Stimulated activated CD8-positive, alpha-beta memory T cell treated with anti-CD3 and anti-CD28 coated beads, Interleukin-15, amount 100 ng/mL, for 48 hours (primary cell): ENCODE measurements around the gene IGFBP5.

Source experiments
- DNase-seq, 2 donors: peaks; one replicate each; pipeline ENCODE4 v3.0.0-alpha.2; 2020; ENCODE audit warnings: low read depth in 2 of 2

IGFBP5 gene, protein sequence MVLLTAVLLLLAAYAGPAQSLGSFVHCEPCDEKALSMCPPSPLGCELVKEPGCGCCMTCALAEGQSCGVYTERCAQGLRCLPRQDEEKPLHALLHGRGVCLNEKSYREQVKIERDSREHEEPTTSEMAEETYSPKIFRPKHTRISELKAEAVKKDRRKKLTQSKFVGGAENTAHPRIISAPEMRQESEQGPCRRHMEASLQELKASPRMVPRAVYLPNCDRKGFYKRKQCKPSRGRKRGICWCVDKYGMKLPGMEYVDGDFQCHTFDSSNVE

GRCh38 chr2:216695401-216695821, at the start of gene IGFBP5:
TSS of gene IGFBP5 (minus strand) at chr2:216695549. CDS start at chr2:216694775, 774 bp downstream.
- DNase-seq = no peak

- DNase-seq = no peak
Measured at GRCh38 chr2:216743781-216744180, 48.4 kb upstream of the IGFBP5 start.

- DNase-seq = no peak
Measured at GRCh38 chr2:216742411-216742810, 47.1 kb upstream of the IGFBP5 start.

GRCh38 chr2:216741223-216741593, 45.9 kb upstream of the IGFBP5 start:
- no peak for DNase-seq

DNA sequence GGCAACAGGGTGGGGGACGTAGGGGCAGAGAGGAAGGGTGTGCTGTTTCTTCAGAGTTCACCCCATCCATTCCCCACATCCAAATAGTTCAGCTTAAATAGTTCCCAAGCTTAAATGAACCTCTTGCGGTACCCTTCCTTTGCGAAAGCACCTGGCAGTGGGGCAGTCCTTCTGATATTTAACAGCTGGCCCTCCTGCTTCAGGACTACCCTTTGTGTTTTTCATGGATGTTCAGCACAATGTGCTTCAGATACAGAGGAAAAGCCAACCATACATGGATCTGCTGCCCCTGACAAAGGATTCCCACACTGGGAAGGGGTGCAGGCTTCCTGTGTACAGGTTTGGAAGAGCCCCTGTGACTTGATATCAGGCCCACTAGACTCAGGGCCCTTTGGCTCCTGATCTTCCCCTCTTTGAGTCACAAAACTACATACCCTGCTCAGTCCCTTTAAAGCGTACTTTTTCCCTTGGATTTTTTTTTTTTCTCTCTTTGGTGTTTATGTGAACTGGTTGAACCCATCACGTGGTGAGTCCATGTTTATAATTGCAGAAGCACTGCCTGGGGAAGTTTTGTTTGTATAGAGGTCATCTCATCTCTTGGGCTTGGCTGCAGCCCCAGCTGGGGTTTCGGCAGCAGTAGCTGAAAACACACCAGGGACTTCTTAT, 45.3 kb upstream of the IGFBP5 start:
- no peak for DNase-seq

DNA sequence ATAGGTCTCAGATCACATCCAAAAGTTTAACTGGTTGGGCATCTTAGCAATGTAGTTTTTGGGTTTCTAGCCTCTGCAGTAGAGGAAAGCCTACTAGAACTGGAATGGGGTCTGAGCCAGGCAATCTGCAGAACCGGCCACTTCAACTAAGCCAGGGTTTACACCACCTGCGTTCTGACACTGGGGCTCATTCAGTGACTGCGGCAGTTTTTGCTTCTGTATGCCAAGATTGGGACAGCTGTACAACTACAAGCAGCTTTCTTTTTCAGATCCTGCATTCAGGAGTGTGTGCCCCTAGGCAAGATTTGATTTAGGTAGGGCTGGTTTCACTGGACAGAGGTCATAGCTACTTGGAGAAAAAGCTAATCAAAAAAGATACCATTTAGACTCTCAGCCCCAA, 43.7 kb upstream of the IGFBP5 start:
- DNase-seq = no peak

DNA sequence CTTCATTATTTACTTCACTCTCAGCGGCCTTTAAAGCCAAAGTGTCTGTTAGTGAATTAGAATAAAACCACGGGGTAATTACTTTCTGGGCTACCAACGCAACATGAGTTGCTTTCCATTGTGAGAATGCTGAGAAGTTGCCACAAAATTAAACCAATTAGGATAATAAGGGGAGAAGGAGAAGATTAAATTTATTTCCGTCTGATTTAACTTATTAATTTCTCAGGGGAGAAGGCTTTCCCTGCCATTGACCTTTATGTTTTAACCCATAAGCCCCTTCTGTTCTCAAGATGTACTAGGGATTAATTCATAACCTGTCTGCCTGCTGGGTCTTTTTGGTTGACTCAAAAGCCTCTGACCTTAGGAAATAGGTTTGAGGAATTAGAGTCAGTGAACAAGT, 42.3 kb upstream of the IGFBP5 start:
- no peak for DNase-seq

- no peak for DNase-seq
Measured at GRCh38 chr2:216736326-216736725, 41.0 kb upstream of the IGFBP5 start.

DNA sequence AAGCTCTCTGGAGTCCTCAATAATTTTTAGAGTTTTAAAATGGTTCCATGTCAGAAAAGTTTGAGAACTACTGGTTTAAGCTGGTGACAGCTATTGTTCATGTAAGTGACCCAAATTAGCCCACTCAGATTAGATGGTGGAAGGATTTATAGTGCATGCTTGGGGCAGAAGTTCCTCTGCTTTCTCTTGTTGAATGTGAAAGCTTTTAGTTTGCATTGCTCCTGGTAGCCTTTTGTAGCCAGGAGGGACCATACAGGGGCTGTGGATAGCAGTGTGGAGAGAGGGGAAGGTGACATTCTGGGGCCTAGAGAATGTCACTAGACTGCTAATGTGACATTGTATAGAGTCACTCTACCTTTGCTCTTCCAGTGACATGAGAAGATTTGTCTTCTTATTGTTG, 40.3 kb upstream of the IGFBP5 start:
- no peak for DNase-seq

DNA sequence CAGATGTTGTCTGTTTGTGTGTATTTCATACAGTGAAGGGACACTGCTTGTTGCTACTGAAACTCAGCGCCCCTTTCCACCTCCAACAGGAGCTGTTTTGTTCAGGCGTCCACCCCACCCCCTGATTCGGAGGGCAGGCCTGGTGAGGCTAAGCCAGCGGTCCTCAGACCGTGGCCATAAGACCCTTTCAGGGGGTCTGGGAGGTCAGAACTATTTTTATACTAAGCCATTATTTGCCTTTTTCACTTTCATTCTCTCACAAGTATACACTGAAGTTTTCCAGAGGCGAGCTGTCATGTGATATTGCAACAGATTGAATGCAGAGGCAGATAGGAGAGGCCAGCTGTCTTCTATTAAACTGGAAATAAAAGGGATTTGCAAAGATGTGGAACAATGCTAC, 39.7 kb upstream of the IGFBP5 start:
- no peak for DNase-seq

DNA sequence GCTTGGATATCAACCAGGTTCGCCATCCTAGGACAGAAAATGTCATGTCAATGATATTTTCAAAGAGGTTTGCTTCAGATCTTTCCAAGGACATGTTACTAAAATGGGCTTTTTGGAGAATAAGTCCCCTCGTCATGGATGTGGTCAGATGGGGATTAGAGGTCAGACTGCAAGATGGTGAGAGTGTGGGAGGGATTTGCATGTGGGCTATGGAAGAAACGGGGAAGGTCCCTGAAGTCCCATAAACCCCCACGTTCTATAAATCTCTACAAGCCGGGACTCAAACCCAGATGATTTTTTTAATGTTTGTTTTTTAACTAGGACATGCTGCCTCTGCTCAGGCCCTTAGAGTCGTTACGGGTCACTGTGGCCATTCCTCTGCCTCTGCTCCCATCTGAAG, 37.7 kb upstream of the IGFBP5 start:
- no peak for DNase-seq

DNA sequence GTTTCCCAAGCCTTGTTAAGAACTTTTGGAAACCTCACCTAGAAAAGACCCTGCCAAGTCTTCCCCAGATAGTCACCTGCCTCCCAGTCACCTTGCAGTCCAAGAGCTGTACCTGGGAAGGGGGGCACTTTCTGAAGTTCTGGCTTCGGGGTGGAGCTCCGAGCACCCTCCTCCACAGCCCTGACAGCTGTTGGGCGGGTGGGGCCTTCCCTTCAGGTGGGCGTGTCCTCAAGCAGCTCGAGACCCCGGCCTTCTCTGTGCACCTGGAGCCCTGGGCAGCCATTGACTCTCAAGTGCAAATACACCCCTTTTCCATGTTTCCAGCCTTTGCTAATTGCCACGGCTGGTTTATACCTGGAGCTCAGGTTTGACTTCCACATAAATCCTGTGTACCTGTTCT, 37.0 kb upstream of the IGFBP5 start:
- DNase-seq = no peak

DNA sequence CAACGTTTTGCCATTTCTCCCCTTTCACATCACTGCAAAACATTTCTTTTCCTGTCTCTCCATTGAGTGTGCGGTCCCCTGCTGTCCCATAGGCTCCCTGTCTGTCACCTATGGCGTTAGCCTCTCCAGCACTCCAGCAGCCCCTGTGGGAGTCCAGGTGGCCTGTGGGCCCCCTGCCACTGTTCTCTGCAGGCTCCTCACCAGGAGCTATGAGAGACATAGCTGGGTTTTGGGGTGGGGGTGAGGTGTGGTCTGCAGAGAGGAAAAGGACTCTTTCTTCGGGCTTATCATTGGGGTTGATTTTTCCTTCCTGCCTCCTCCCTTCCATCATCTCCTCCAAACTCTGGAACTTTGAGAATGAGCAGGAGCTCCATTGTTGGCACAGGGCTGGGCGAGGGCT, 36.1 kb upstream of the IGFBP5 start:
- DNase-seq = no peak

- no peak for DNase-seq
Measured at GRCh38 chr2:216730871-216731270, 35.5 kb upstream of the IGFBP5 start.

GRCh38 chr2:216727346-216728122, 32.2 kb upstream of the IGFBP5 start:
- no peak for DNase-seq

GRCh38 chr2:216724190-216724589, 28.8 kb upstream of the IGFBP5 start:
- no peak for DNase-seq

- DNase-seq = no peak
Measured at GRCh38 chr2:216721141-216721540, 25.8 kb upstream of the IGFBP5 start.

GRCh38 chr2:216720722-216721121, 25.4 kb upstream of the IGFBP5 start:
- DNase-seq = no peak

- no peak for DNase-seq
Measured at GRCh38 chr2:216717907-216718615, 22.7 kb upstream of the IGFBP5 start.

- no peak for DNase-seq
Measured at GRCh38 chr2:216717491-216717901, 22.1 kb upstream of the IGFBP5 start.

- DNase-seq = no peak
Measured at GRCh38 chr2:216716109-216716508, 20.8 kb upstream of the IGFBP5 start.

DNA sequence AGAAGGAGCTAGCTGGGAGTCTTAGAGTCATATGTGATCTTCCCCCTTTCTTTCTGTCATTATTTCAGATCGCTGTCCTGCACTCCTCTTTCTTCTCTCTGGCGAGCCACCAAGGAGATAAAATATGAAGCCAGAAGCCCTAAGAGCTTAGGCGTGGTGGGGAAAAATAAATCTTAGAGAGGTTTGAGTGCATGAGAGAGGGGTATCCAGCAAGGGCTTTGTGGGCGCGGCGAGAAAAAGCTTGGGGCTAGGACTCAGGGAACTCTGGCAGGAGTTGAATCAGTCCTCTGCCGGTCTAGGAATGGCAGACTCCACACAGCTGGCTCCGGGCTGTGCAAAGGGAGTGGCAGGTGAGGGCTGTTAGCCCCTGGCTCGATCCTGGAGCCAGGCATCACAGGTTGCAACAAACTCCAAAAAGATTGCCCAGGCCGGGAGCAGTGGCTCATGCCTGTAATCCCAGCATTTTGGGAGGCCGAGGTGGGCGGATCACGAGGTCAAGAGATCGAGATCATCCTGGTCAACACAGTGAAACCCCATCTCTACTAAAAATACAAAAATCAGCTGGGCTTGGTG, 20.1 kb upstream of the IGFBP5 start:
- no peak for DNase-seq
